GM23248 (cell line): Measurements from ENCODE around the gene FXYD5. TPM values are rescaled to one million over a fixed set of nuclear protein-coding genes. Genes with fewer than 3 reads are reported as not detected.
"Not testable (repeated sequence)": the region's sequence is repeated elsewhere in the genome, so short reads cannot be mapped to it uniquely, and the experiment has no call there.

Experiments
- DNase-seq: peaks from one replicate; pipeline ENCODE4 v3.0.0-alpha.2; 2015
- H2AFZ ChIP-seq: fragments of 200-600 bp; sonication (generic); 2 replicates; pipeline ENCODE4 v1.6.1; 2016; ENCODE audit warnings: antibody characterized with exemption
- H3F3A ChIP-seq: fragments of 200-600 bp; sonication (generic); 2 replicates; pipeline ENCODE4 v1.6.1; 2016; ENCODE audit warnings: mild to moderate bottlenecking, antibody characterized with exemption, mixed run types; ENCODE audit not compliant: insufficient read depth
- H3K27ac ChIP-seq: fragments of 200-600 bp; sonication (generic); 2 replicates; pipeline ENCODE4 v1.5.1; 2016; ENCODE audit warnings: mild to moderate bottlenecking
- H3K27me3 ChIP-seq: fragments of 200-600 bp; sonication (generic); replicated peaks from 2 replicates; pipeline ENCODE4 v1.6.1; 2016; ENCODE audit warnings: mild to moderate bottlenecking; ENCODE audit not compliant: insufficient read depth
- H3K36me3 ChIP-seq: fragments of 200-600 bp; sonication (generic); 2 replicates; pipeline ENCODE4 v1.6.1; 2016; ENCODE audit warnings: low read depth, mild to moderate bottlenecking
- H3K4me1 ChIP-seq: fragments of 200-600 bp; sonication (generic); 2 replicates; pipeline ENCODE4 v1.6.1; 2016; ENCODE audit warnings: mild to moderate bottlenecking; ENCODE audit not compliant: insufficient read depth
- H3K4me2 ChIP-seq: fragments of 200-600 bp; sonication (generic); one replicate; pipeline ENCODE4 v1.6.1; 2016; ENCODE audit warnings: mild to moderate bottlenecking; ENCODE audit not compliant: unreplicated experiment
- H3K4me3 ChIP-seq: fragments of 200-600 bp; sonication (generic); 2 replicates; pipeline ENCODE4 v1.5.1; 2016; ENCODE audit warnings: mild to moderate bottlenecking
- H3K79me2 ChIP-seq: fragments of 200-600 bp; sonication (generic); 2 replicates; pipeline ENCODE4 v1.6.1; 2016; ENCODE audit warnings: mild to moderate bottlenecking; ENCODE audit not compliant: insufficient read depth
- H3K9ac ChIP-seq: fragments of 200-600 bp; sonication (generic); 2 replicates; pipeline ENCODE4 v1.6.1; 2016; ENCODE audit warnings: mild to moderate bottlenecking
- H3K9me2 ChIP-seq: fragments of 200-600 bp; sonication (generic); 2 replicates; pipeline ENCODE4 v1.6.1; 2016; ENCODE audit warnings: mixed run types, mild to moderate bottlenecking, moderate library complexity; ENCODE audit not compliant: insufficient read depth
- H3K9me3 ChIP-seq: fragments of 200-600 bp; sonication (generic); one replicate; pipeline ENCODE4 v1.6.1; 2017; ENCODE audit warnings: low read depth
- H4K20me1 ChIP-seq: fragments of 200-600 bp; sonication (generic); 2 replicates; pipeline ENCODE4 v1.6.0; 2016; ENCODE audit not compliant: insufficient read depth
- EZH2 ChIP-seq: fragments of 200-600 bp; sonication (generic); IDR thresholded peaks from 2 replicates; pipeline ENCODE4 v1.6.1; 2018; ENCODE audit warnings: antibody characterized with exemption, mild to moderate bottlenecking; ENCODE audit not compliant: insufficient read depth, poor library complexity, severe bottlenecking
- EZH2phosphoT487 ChIP-seq: fragments of 200-600 bp; sonication (generic); IDR thresholded peaks from 2 replicates; pipeline ENCODE4 v1.6.1; 2018; ENCODE audit warnings: antibody characterized with exemption, moderate library complexity, mild to moderate bottlenecking, low read depth; ENCODE audit not compliant: insufficient read depth
- WGBS, 2 experiments: methylation state at CpG; one replicate each; pipeline ENCODE4 v1.1.6; 2015 to 2017; ENCODE audit warnings: low lambda C conversion rate in 2 of 2, low coverage in 1 of 2; ENCODE audit errors: missing lambda C conversion rate in 2 of 2; 5-methylcytosine and 5-hydroxymethylcytosine counted together
- in situ Hi-C: fragments of 300-500 bp; cut with MboI; formaldehyde crosslinking; loops from 2 replicates; pipeline ENCODE4 v1.15.0; 2020
- polyA plus RNA-seq: library from polyadenylated mRNA; unstranded; fragments of >200 nt; fragmentation: Nextera tagmentation; extraction: Ambion mirVana; gene quantifications from 2 replicates; pipeline ENCODE4 v1.2.1, GENCODE V29; 2016
- total RNA-seq: library from RNA; depleted of rRNA; stranded (reverse); fragments of >200 nt; shearing (Covaris generic); gene quantifications from 2 replicates; pipeline ENCODE4 v1.2.3, GENCODE V29; 2014

FXYD5 gene
- total and polyA plus RNA-seq, 2 experiments from 2014 or later = 233 to 496 TPM

DNA sequence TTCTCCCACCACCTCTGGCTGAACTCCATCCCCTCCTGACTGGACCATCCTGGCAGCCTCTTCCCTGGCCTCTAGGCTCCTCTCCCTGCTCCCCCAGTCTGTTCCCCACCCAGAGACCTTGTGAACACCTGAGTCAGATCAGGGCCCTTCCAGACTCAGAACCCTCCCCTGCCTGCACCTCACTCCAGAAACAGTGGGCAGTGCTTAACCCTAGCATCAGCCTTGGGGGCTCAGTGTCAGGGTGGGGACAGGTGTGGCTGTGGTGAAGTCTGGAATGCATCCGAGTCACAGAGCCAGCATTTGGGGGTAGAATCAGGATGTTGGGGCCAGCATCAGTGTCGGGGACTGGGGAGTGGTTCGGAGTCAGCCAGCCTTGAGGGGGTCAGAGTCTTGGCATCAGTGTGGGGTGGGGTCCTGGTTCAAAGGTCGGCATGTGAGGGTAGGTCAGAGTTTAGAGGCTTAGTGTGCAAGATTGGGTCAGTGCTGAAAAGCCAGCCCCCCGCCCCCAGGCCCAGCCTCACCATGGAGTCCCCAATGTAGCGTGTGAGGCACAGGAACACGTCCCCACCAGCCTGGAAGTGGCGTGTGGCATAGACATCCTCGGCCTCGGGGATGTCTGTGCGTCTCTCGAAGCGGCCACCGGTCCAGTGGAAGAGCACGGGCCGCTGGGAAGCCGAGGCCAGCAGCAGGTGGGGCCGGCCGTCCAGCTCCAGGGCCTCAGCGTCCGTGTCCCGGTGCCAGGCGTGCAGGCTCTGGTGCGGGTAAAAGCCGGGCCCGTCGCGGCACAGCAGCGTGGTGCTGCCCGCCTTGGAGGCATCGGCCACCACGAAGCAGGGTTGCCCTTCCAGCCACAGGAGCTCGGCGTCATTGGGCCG lies 28.5 kb upstream of the FXYD5 start:
- Histone ChIP-seq H3K4me2 (no peak overlapping the region), H3K4me1 (peaks cover 12% of the 10 kb centered on the region), H3K4me3 (no peak overlapping the region), H3F3A (no peaks in the 10 kb centered on the region), H3K79me2 (no peaks in the 10 kb centered on the region), H3K27me3 (no peaks in the 10 kb centered on the region), H4K20me1 (no peaks in the 10 kb centered on the region), H3K27ac (no peak overlapping the region), H3K9me2 (no peaks in the 10 kb centered on the region), H3K36me3 (no peaks in the 10 kb centered on the region), H3K9ac (no peak overlapping the region), H3K9me3 (no peaks in the 10 kb centered on the region), H2AFZ (no peak overlapping the region)
- TF ChIP-seq EZH2 (no peak), EZH2phosphoT487 (no peak)
- in situ Hi-C loops = no loop called here
- 83 to 86% methylated on average over 26 to 35 of the region's 35 CpGs for WGBS, 2 experiments
- DNase-seq = no peak

DNA sequence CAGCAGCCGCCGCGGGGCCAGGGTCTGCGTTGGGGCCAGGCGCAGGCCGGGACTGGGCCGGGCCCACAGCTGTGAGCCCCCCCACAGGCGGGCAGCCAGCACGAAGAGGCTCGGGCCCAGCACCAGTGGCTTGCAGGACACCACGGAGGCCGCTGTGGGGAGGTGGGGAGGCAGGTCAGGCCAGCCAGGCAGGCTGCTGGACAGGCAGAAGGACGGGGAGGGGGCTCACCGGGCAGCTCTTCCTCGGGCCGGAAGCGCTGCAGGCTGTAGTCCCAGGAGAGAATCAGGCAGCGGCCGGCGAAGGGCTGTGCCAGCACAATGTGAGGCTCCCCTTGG lies 27.9 kb upstream of the FXYD5 start:
- no peak overlapping the region for H3K9ac ChIP-seq
- peaks cover 11% of the 10 kb centered on the region for H3K4me1 ChIP-seq
- H3F3A ChIP-seq = no peaks in the 10 kb centered on the region
- H3K79me2 ChIP-seq = no peaks in the 10 kb centered on the region
- in situ Hi-C loops = no loop called here
- no peaks in the 10 kb centered on the region for H3K36me3 ChIP-seq
- H2AFZ ChIP-seq = no peak overlapping the region
- TF ChIP-seq EZH2 = no peak
- no peak for TF ChIP-seq EZH2phosphoT487
- no peak for DNase-seq
- WGBS, 2 experiments = 46 to 57% methylated on average over 7 to 20 of the region's 20 CpGs
- no peak overlapping the region for H3K4me2 ChIP-seq
- no peaks in the 10 kb centered on the region for H3K27me3 ChIP-seq
- H4K20me1 ChIP-seq = no peaks in the 10 kb centered on the region
- H3K27ac ChIP-seq = no peak overlapping the region
- no peaks in the 10 kb centered on the region for H3K9me3 ChIP-seq
- H3K9me2 ChIP-seq = no peaks in the 10 kb centered on the region
- H3K4me3 ChIP-seq = no peak overlapping the region

DNA sequence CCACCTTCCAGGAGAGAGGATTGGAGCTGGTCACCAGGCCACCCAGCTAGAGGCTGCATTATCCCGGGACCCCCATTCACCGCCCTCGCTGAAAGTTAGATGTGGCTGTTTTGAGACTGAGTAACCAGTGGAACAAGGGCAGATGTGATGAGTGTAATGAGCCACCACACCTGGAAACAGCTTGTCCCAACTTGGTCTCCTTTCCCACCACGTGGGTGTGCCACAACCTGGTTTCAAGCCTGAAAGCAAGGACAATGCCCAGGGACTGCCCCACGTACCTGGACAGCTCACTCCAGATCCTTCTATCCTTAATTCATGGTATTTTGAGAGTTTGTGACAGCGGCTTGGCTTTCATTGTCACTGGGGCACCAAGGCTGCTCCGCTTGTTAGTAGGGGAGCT lies 26.7 kb upstream of the FXYD5 start:
- Histone ChIP-seq H3K79me2 (no peaks in the 10 kb centered on the region), H2AFZ (no peak overlapping the region), H3K27me3 (no peaks in the 10 kb centered on the region), H3K27ac (no peak overlapping the region), H3K4me2 (no peak overlapping the region), H3F3A (no peaks in the 10 kb centered on the region), H3K36me3 (no peaks in the 10 kb centered on the region), H3K4me1 (peaks cover 11% of the 10 kb centered on the region), H3K9me2 (no peaks in the 10 kb centered on the region), H3K9ac (no peak overlapping the region), H3K4me3 (no peak overlapping the region), H4K20me1 (no peaks in the 10 kb centered on the region), H3K9me3 (no peaks in the 10 kb centered on the region)
- DNase-seq = no peak
- in situ Hi-C loops = no loop called here
- TF ChIP-seq EZH2phosphoT487 = no peak
- no peak for TF ChIP-seq EZH2
- WGBS, 2 experiments = 53 to 58% methylated on average over 7 of the region's 7 CpGs

DNA sequence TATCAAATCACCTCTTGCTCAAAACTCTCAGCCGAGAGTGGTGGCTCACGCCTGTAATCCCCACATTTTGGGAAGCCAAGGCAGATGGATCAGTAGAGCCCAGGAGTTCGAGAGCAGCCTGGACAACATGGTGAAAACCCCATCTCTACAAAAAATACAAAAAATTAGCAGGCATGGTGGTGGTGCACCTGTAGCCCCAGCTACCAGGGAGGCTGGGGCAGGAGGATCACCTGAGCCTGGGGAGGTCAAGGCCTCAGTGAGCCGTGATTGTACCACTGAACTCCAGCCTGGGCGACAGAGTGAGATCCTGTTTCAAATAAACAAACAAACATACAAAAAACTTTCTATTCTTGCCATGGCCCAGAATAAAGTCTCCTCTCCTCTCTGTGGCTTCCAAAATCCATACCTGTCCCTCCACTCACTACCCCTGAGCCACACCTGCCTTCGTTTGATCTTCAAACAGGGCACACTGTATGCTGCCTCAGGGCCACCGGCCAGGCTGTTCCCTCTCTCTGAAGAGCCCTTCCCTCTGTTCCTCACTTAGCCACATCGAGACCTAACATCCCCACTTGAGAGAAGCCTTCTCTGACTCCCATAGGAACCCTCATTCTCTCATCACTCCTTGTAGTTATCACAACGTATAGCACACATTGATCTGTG lies 26.0 kb upstream of the FXYD5 start:
- Histone ChIP-seq H3K4me1 (peaks cover 5% of the 10 kb centered on the region), H3K27ac (no peak overlapping the region), H3K9me2 (no peaks in the 10 kb centered on the region), H3F3A (no peaks in the 10 kb centered on the region), H3K9me3 (no peaks in the 10 kb centered on the region), H3K4me2 (no peak overlapping the region), H2AFZ (no peak overlapping the region), H3K27me3 (no peaks in the 10 kb centered on the region), H3K36me3 (no peaks in the 10 kb centered on the region), H4K20me1 (no peaks in the 10 kb centered on the region), H3K79me2 (no peaks in the 10 kb centered on the region), H3K4me3 (no peak overlapping the region), H3K9ac (no peak overlapping the region)
- in situ Hi-C loops = no loop called here
- TF ChIP-seq EZH2phosphoT487 = no peak
- no peak for TF ChIP-seq EZH2
- WGBS, 2 experiments = 49 to 57% methylated on average over 9 of the region's 9 CpGs
- no peak for DNase-seq

DNA sequence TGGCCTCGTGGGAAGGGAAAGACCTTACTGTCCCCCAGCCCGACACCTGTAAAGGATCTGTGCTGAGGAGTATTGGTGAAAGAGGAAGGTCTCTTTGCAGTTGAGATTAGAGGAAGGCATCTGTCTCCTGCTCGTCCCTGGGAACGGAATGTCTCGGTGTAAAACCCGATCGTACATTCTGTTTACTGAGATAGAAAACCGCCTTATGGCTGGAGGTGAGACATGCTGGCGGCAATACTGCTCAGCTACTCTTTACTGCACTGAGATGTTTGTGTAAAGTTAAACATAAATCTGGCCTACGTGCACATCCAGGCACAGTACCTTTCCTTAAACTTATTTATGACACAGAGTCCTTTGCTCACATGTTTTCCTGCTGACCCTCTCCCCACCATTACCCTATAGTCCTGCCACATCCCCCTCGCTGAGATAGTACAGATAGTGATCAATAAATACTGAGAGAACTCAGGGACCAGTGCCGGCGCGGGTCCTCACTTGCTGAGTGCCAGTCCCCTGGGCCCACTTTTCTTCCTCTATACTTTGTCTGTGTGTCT lies 24.7 kb upstream of the FXYD5 start:
- H3K27ac ChIP-seq, H3K9me2 ChIP-seq, H3K9ac ChIP-seq, in situ Hi-C loops, H3K27me3 ChIP-seq, H3K79me2 ChIP-seq, H3K4me2 ChIP-seq, H4K20me1 ChIP-seq, H3K36me3 ChIP-seq, DNase-seq, H3K4me3 ChIP-seq, H3K4me1 ChIP-seq, H2AFZ ChIP-seq, H3F3A ChIP-seq, H3K9me3 ChIP-seq: not testable (repeated sequence)
- 66 to 69% methylated on average over 14 of the region's 14 CpGs for WGBS, 2 experiments
